ENCODE measurements around the gene CNIH4.
"Not testable (repeated sequence)": the region's sequence is repeated elsewhere in the genome, so short reads cannot be mapped to it uniquely, and the experiment has no call there.

The CNIH4 gene

DNA sequence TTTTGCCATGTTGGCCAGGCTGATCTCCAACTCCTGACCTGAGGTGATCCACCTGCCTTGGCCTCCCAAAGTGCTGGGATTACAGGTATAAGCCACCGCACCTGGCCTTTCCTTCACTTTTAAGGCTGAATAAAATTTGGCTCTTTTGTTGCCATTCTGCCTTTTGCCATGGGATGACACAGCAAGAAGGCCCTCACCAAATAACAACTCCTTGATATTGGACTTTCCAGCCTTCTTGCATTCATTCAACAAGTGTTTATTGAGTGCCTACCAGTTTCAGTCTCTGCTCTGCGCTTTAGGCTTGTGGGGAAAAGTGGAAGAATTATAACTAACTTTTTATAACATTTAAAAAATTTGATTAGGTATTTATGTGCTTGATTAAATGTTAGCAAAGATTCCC is 24.9 kb upstream of the CNIH4 start:
- H3K4me1 ChIP-seq (ENCODE audit: control insufficient read depth, insufficient read depth, low read length): peaks cover 6% of the 10 kb centered on the region
- no peak overlapping the region for H3K4me3 ChIP-seq (ENCODE audit: low read length)
- no peaks in the 10 kb centered on the region for H3K9me3 ChIP-seq (ENCODE audit: control insufficient read depth, low read length)

GRCh38 chr1:224333309-224333926 is 23.3 kb upstream of the CNIH4 start:
- Histone ChIP-seq H3K4me3 (ENCODE audit: low read length) (no peak overlapping the region), H3K9ac (ENCODE audit: low read length) (no peak overlapping the region), H3K4me1 (ENCODE audit: control insufficient read depth, insufficient read depth, low read length) (peaks cover 6% of the 10 kb centered on the region), H3K9me3 (ENCODE audit: control insufficient read depth, low read length) (no peaks in the 10 kb centered on the region), H3K36me3 (ENCODE audit: control insufficient read depth, insufficient read depth, low read length) (no peaks in the 10 kb centered on the region), H3K27me3 (ENCODE audit: control insufficient read depth, insufficient read depth, low read length) (no peaks in the 10 kb centered on the region)

More for the DNA sequence above, 24.9 kb upstream of the CNIH4 start:
- Histone ChIP-seq H3K36me3 (ENCODE audit: control insufficient read depth, insufficient read depth, low read length) (no peaks in the 10 kb centered on the region), H3K27me3 (ENCODE audit: control insufficient read depth, insufficient read depth, low read length) (no peaks in the 10 kb centered on the region), H3K9ac (ENCODE audit: low read length) (no peak overlapping the region)

DNA sequence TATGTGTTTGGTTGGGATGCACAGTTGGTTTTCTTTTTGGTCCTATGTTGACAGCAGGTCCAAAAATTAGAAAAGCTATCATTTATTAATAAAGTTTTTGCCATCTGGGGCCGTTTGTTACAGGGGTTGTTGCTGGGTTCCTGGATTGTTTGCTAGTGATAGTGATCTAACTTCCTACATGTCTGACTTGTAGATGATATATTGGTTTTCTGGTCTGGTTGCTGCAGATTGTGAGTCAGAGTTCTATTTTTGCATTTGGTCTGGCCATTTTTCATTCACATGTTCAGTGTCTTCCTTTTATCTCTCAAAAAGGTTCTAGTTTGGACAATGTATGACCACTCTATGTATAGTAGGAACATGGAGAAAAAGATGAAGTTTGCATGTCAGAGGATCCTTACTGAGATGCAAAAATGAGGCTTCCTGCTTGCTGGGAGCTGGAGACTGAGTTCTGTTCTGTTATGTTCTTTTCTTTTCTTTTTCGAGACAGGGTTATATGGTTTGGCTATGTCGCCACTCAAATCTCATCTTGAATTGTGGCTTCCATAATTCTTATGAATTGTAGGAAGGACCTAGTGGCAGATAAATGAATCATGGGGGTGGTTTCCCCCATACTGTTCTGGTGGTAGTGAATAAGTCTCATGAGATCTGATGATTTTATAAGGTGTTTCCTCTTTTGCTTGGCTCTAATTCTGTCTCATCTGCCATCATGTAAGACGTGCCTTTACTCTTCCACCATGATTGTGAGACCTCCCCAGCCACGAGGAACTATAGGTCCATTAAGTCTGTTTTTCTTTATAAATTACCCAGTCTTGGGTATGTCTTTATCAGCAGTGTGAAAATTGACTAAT is 22.5 kb upstream of the CNIH4 start:
- Histone ChIP-seq H3K9ac (ENCODE audit: low read length) (no peak overlapping the region), H3K9me3 (ENCODE audit: control insufficient read depth, low read length) (no peaks in the 10 kb centered on the region), H3K4me1 (ENCODE audit: control insufficient read depth, insufficient read depth, low read length) (peaks cover 6% of the 10 kb centered on the region), H3K27me3 (ENCODE audit: control insufficient read depth, insufficient read depth, low read length) (no peaks in the 10 kb centered on the region), H3K4me3 (ENCODE audit: low read length) (no peak overlapping the region), H3K36me3 (ENCODE audit: control insufficient read depth, insufficient read depth, low read length) (no peaks in the 10 kb centered on the region)

DNA sequence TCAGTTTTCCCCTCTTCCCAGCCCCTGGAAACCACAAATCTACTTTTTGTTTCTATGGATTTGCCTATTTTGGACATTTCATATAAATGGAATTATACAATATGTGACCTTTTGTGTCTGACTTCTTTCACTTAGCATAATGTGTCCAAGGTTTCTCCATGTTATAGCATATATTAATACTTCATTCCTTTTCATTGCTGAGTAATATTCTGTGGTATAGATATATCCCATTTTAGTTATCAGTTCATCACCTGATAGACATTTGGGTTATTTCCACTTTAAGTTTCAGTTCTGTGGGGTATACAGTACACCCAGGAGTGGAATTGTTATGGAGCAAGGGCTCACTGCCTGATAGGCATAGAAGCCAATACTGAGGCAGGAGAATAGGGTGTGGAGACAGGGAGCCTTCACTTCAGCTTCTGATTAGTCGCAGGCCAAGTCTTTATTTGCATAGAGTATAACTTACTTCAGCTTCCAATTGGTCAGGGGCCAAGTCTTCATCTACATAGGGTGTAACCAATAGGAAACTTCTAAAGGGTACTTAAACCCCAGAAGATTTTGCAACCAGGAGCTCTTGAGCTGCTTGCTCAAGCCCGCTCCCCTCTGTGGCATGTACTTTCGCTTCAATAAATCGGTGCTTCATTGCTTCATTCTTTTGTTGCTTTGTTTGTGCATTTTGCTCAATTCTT is 18.4 kb upstream of the CNIH4 start:
- Histone ChIP-seq H3K9ac (ENCODE audit: low read length) (no peak overlapping the region), H3K4me3 (ENCODE audit: low read length) (no peak overlapping the region), H3K36me3 (ENCODE audit: control insufficient read depth, insufficient read depth, low read length) (no peaks in the 10 kb centered on the region), H3K27me3 (ENCODE audit: control insufficient read depth, insufficient read depth, low read length) (no peaks in the 10 kb centered on the region), H3K9me3 (ENCODE audit: control insufficient read depth, low read length) (no peaks in the 10 kb centered on the region), H3K4me1 (ENCODE audit: control insufficient read depth, insufficient read depth, low read length) (no peaks in the 10 kb centered on the region)

- Histone ChIP-seq H3K9me3 (ENCODE audit: control insufficient read depth, low read length) (peaks cover 9% of the 10 kb centered on the region), H3K9ac (ENCODE audit: low read length) (no peak overlapping the region), H3K27me3 (ENCODE audit: control insufficient read depth, insufficient read depth, low read length) (no peaks in the 10 kb centered on the region)
These were observed 17.1 kb upstream of the CNIH4 start for GRCh38 chr1:224339442-224340033.

GRCh38 chr1:224340453-224341384 is 16.0 kb upstream of the CNIH4 start:
- not testable (repeated sequence) for H3K4me3 ChIP-seq (ENCODE audit: low read length); H3K27me3 ChIP-seq (ENCODE audit: control insufficient read depth, insufficient read depth, low read length); H3K36me3 ChIP-seq (ENCODE audit: control insufficient read depth, insufficient read depth, low read length); H3K4me1 ChIP-seq (ENCODE audit: control insufficient read depth, insufficient read depth, low read length)
- H3K9me3 ChIP-seq (ENCODE audit: control insufficient read depth, low read length): peaks cover 10% of the 10 kb centered on the region
- H3K9ac ChIP-seq (ENCODE audit: low read length): peak overlapping the region; percentile 34

More at GRCh38 chr1:224339442-224340033, 17.1 kb upstream of the CNIH4 start:
- Histone ChIP-seq H3K4me1 (ENCODE audit: control insufficient read depth, insufficient read depth, low read length) (no peaks in the 10 kb centered on the region), H3K4me3 (ENCODE audit: low read length) (no peak overlapping the region), H3K36me3 (ENCODE audit: control insufficient read depth, insufficient read depth, low read length) (no peaks in the 10 kb centered on the region)

GRCh38 chr1:224343679-224344078 is 13.0 kb upstream of the CNIH4 start:
- Histone ChIP-seq H3K9me3 (ENCODE audit: control insufficient read depth, low read length) (peaks cover 10% of the 10 kb centered on the region), H3K36me3 (ENCODE audit: control insufficient read depth, insufficient read depth, low read length) (no peaks in the 10 kb centered on the region), H3K4me1 (ENCODE audit: control insufficient read depth, insufficient read depth, low read length) (no peaks in the 10 kb centered on the region), H3K4me3 (ENCODE audit: low read length) (no peak overlapping the region), H3K27me3 (ENCODE audit: control insufficient read depth, insufficient read depth, low read length) (no peaks in the 10 kb centered on the region), H3K9ac (ENCODE audit: low read length) (no peak overlapping the region)

GRCh38 chr1:224348137-224348536 is 8.5 kb upstream of the CNIH4 start:
- Histone ChIP-seq H3K27me3 (ENCODE audit: control insufficient read depth, insufficient read depth, low read length) (no peaks in the 10 kb centered on the region), H3K9me3 (ENCODE audit: control insufficient read depth, low read length) (peaks cover 10% of the 10 kb centered on the region), H3K9ac (ENCODE audit: low read length) (no peak overlapping the region), H3K36me3 (ENCODE audit: control insufficient read depth, insufficient read depth, low read length) (no peaks in the 10 kb centered on the region), H3K4me1 (ENCODE audit: control insufficient read depth, insufficient read depth, low read length) (no peaks in the 10 kb centered on the region), H3K4me3 (ENCODE audit: low read length) (no peak overlapping the region)

DNA sequence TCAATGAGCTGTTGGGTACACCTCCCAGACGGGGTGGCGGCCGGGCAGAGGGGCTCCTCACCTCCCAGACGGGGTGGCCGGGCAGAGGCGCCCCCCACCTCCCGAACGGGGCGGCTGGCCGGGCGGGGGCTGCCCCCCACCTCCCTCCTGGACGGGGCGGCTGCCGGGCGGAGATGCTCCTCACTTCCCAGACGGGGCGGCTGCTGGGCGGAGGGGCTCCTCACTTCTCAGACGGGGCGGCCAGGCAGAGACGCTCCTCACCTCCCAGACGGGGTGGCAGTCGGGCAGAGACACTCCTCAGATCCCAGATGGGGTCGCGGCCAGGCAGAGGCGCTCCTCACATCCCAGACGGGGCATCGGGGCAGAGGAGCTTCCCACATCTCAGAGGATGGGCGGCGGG is 7.0 kb upstream of the CNIH4 start:
- not testable (repeated sequence) for H3K9ac ChIP-seq (ENCODE audit: low read length); H3K36me3 ChIP-seq (ENCODE audit: control insufficient read depth, insufficient read depth, low read length); H3K4me3 ChIP-seq (ENCODE audit: low read length); H3K9me3 ChIP-seq (ENCODE audit: control insufficient read depth, low read length); H3K4me1 ChIP-seq (ENCODE audit: control insufficient read depth, insufficient read depth, low read length); H3K27me3 ChIP-seq (ENCODE audit: control insufficient read depth, insufficient read depth, low read length)

DNA sequence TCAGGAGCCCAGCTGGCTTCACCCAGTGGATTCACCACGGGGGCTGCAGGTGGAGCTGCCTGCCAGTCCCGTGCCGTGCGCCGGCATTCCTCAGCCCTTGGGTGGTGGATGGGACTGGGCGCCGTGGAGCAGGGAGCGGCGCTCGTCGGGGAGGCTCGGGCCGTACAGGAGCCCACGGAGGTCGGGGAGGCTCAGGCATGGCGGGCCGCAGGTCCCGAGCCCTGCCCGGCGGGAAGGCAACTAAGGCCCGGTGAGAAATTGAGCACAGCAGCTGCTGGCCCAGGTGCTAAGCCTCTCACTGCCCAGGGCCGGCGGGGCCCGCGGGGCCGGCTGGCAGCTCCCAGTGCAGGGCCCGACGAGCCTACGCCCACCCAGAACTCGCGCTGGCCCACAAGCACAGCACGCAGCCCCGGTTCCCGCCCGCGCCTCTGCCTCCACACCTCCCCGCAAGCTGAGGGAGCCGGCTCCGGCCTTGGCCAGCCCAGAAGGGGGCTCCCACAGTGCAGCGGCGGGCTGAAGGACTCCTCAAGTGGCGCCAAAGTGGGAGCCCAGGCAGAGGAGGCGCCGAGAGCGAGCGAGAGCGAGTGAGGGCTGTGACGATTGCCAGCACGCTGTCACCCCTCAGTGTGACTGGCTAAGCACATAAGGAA is 4.1 kb upstream of the CNIH4 start:
- H3K4me1 ChIP-seq (ENCODE audit: control insufficient read depth, insufficient read depth, low read length); H3K36me3 ChIP-seq (ENCODE audit: control insufficient read depth, insufficient read depth, low read length); H3K9me3 ChIP-seq (ENCODE audit: control insufficient read depth, low read length); H3K9ac ChIP-seq (ENCODE audit: low read length); H3K4me3 ChIP-seq (ENCODE audit: low read length); H3K27me3 ChIP-seq (ENCODE audit: control insufficient read depth, insufficient read depth, low read length): not testable (repeated sequence)

All from mucosa of stomach (tissue), 1 donor.